HL-60 (cell line): Measurements from ENCODE around the gene ASB16.
"Not testable (repeated sequence)": the region's sequence is repeated elsewhere in the genome, so short reads cannot be mapped to it uniquely, and the experiment has no call there.

Experiments used
- DNase-seq, 2 experiments: peaks; one replicate each; pipeline ENCODE4 v3.0.0-alpha.2; 2010 to 2020; ENCODE audit warnings: low read depth in 1 of 2, low spot score in 1 of 2
- H3K27ac ChIP-seq: fragments of 250-450 bp; sonication (Bioruptor Pico); replicated peaks from 2 replicates; pipeline ENCODE4 v1.5.1; 2020; ENCODE audit warnings: mild to moderate bottlenecking, moderate library complexity
- H3K27me3 ChIP-seq: fragments of 250-450 bp; sonication (Bioruptor Pico); 2 replicates; pipeline ENCODE4 v1.5.1; 2021; ENCODE audit warnings: mild to moderate bottlenecking, moderate library complexity; ENCODE audit not compliant: insufficient read depth, poor library complexity, severe bottlenecking
- H3K4me3 ChIP-seq: replicated peaks from 2 replicates; pipeline ENCODE4 v1.5.1; 2011; ENCODE audit warnings: mild to moderate bottlenecking, control low read depth, low read length; ENCODE audit not compliant: insufficient read depth
- CTCF ChIP-seq: IDR thresholded peaks from one replicate; pipeline ENCODE4 v1.5.1; 2011; ENCODE audit warnings: low read length, control low read depth, inconsistent platforms; ENCODE audit not compliant: insufficient read depth
- GABPA ChIP-seq: IDR thresholded peaks from 2 replicates; pipeline ENCODE4 v1.6.1; 2012; ENCODE audit warnings: low read depth
- POLR2AphosphoS5 ChIP-seq: IDR thresholded peaks from 2 replicates; pipeline ENCODE4 v1.6.1; 2012; ENCODE audit warnings: low read depth
- SPI1 ChIP-seq: IDR thresholded peaks from 2 replicates; pipeline ENCODE4 v1.6.1; 2012; ENCODE audit warnings: low read depth, mild to moderate bottlenecking, borderline replicate concordance
- TF ChIP-seq, protein P1 (sequence below): IDR thresholded peaks from 2 replicates; pipeline ENCODE4 v1.6.1; 2012; ENCODE audit warnings: low read depth; ENCODE audit not compliant: insufficient replicate concordance

The ASB16 gene

GRCh38 chr17:44128383-44128782 lies 42.1 kb upstream of the ASB16 start:
- H3K27me3 ChIP-seq: no peaks in the 10 kb centered on the region
- DNase-seq: no peak
- TF ChIP-seq SPI1 (no peak), POLR2AphosphoS5 (no peak), GABPA (no peak), CTCF (no peak)
- TF ChIP-seq, protein P1, sequence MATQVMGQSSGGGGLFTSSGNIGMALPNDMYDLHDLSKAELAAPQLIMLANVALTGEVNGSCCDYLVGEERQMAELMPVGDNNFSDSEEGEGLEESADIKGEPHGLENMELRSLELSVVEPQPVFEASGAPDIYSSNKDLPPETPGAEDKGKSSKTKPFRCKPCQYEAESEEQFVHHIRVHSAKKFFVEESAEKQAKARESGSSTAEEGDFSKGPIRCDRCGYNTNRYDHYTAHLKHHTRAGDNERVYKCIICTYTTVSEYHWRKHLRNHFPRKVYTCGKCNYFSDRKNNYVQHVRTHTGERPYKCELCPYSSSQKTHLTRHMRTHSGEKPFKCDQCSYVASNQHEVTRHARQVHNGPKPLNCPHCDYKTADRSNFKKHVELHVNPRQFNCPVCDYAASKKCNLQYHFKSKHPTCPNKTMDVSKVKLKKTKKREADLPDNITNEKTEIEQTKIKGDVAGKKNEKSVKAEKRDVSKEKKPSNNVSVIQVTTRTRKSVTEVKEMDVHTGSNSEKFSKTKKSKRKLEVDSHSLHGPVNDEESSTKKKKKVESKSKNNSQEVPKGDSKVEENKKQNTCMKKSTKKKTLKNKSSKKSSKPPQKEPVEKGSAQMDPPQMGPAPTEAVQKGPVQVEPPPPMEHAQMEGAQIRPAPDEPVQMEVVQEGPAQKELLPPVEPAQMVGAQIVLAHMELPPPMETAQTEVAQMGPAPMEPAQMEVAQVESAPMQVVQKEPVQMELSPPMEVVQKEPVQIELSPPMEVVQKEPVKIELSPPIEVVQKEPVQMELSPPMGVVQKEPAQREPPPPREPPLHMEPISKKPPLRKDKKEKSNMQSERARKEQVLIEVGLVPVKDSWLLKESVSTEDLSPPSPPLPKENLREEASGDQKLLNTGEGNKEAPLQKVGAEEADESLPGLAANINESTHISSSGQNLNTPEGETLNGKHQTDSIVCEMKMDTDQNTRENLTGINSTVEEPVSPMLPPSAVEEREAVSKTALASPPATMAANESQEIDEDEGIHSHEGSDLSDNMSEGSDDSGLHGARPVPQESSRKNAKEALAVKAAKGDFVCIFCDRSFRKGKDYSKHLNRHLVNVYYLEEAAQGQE: no peak
- H3K27ac ChIP-seq: no peak overlapping the region
- H3K4me3 ChIP-seq: no peak overlapping the region

GRCh38 chr17:44130693-44131349 lies 39.7 kb upstream of the ASB16 start:
- no peak overlapping the region for H3K27ac ChIP-seq
- no peak overlapping the region for H3K4me3 ChIP-seq
- H3K27me3 ChIP-seq: no peaks in the 10 kb centered on the region
- DNase-seq: no peak
- TF ChIP-seq, protein P1: no peak
- TF ChIP-seq POLR2AphosphoS5 (no peak), CTCF (no peak), GABPA (no peak), SPI1 (no peak)

DNA sequence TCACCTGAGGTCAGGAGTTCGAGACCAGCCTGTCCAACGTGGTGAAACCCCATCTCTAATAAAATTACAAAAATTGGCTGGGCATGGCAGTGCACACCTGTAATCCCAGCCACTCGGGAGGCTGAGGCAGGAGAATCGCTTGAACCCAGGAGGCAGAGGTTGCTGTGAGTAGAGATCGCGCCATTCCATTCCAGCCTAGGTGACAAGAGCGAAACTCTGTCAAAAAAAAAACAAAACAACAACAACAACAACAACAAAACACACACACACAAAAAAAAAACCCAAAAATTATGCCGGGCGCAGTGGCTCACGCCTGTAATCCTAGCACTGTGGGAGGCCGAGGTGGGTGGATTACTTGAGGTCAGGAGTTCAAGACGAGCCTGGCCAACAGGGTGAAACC lies 39.1 kb upstream of the ASB16 start:
- H3K27ac ChIP-seq, H3K27me3 ChIP-seq, DNase-seq, H3K4me3 ChIP-seq: not testable (repeated sequence)

GRCh38 chr17:44132275-44132821 lies 38.2 kb upstream of the ASB16 start:
- Histone ChIP-seq H3K27ac (no peak overlapping the region), H3K4me3 (no peak overlapping the region), H3K27me3 (no peaks in the 10 kb centered on the region)
- DNase-seq: no peak
- TF ChIP-seq CTCF (no peak), GABPA (no peak), SPI1 (no peak), POLR2AphosphoS5 (no peak)
- TF ChIP-seq, protein P1: no peak
